Suprapubic skin (tissue), 4 donors: ENCODE measurements around the gene RACK1. TPM values are rescaled to one million over a fixed set of nuclear protein-coding genes. Genes with fewer than 3 reads are reported as not detected.
A peak's percentile ranks its signal among the peaks of the same experiment; 100 is the strongest.

Source experiments
- DNase-seq, 2 donors: peaks; one replicate each; pipeline ENCODE4 v3.0.0-alpha.2; 2019; ENCODE audit warnings: low spot score in 2 of 2
- H3K27ac ChIP-seq: fragments of 200-600 bp; sonication (generic); one replicate; pipeline ENCODE4 v1.5.1; 2019
- H3K27me3 ChIP-seq: fragments of 200-600 bp; sonication (generic); one replicate; pipeline ENCODE4 v1.5.1; 2019
- H3K36me3 ChIP-seq: fragments of 200-600 bp; sonication (generic); one replicate; pipeline ENCODE4 v1.5.1; 2019
- H3K4me1 ChIP-seq: fragments of 200-600 bp; sonication (generic); one replicate; pipeline ENCODE4 v1.5.1; 2019
- H3K4me3 ChIP-seq: fragments of 200-600 bp; sonication (generic); one replicate; pipeline ENCODE4 v1.5.1; 2019; ENCODE audit warnings: mild to moderate bottlenecking
- H3K9me3 ChIP-seq: fragments of 200-600 bp; sonication (generic); one replicate; pipeline ENCODE4 v1.5.1; 2019
- EP300 ChIP-seq: sonication (generic); formaldehyde crosslinking; IDR thresholded peaks from one replicate; pipeline ENCODE4 v1.6.1; 2017; ENCODE audit warnings: antibody characterized with exemption
- POLR2A ChIP-seq, 2 donors: fragments of 450-650 bp; IDR thresholded peaks; one replicate each; pipeline ENCODE4 v1.6.1; 2017; ENCODE audit warnings: antibody characterized with exemption in 2 of 2, mild to moderate bottlenecking in 2 of 2, moderate library complexity in 2 of 2
- POLR2AphosphoS5 ChIP-seq, 3 donors: sonication (generic); formaldehyde crosslinking; IDR thresholded peaks; one replicate each; pipeline ENCODE4 v1.6.1; 2017; ENCODE audit warnings: antibody characterized with exemption in 3 of 3
- WGBS: methylation state at CpG from one replicate; pipeline ENCODE4 v1.1.5; 2018; 5-methylcytosine and 5-hydroxymethylcytosine counted together
- total RNA-seq, 4 donors: library from RNA; depleted of rRNA; stranded (reverse); fragments of >200 nt; gene quantifications; one replicate each; pipeline ENCODE4 v1.1.0, GENCODE V29; 2016
- TF ChIP-seq, protein P1 (sequence below), 2 donors: fragments of 200-600 bp in 1 of 2; fragments of 450-650 bp in 1 of 2; sonication (generic) in 1 of 2; IDR thresholded peaks; one replicate each; pipeline ENCODE4 v1.5.1; 2016 to 2019; ENCODE audit warnings: antibody characterized with exemption in 2 of 2, mild to moderate bottlenecking in 1 of 2, moderate library complexity in 1 of 2

The RACK1 gene
- total RNA-seq, 4 donors from 2014 or later: 2,440 to 4,496 (median 3,996) TPM

DNA sequence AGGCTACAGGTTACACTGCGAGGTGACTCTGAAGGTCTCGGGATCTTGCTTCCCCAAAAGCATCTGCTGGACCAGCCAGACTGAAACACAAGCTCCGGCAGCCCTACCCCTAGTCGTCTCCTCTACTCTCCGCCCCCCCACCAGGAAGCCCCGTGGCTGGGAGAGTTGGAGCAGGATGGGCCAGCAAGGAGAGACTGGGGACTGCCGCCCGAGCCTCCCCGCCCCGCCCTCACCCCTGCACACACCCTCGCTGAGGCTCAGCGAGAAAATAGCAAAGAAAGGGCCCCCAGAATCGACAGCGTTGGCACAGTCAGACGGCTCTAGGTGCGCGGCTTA lies 40.0 kb downstream of the RACK1 start:
- Histone ChIP-seq H3K4me3 (peak overlapping the region; percentile 61), H3K27me3 (no peaks in the 10 kb centered on the region), H3K9me3 (no peaks in the 10 kb centered on the region), H3K4me1 (peaks cover 51% of the 10 kb centered on the region), H3K36me3 (no peaks in the 10 kb centered on the region), H3K27ac (peak overlapping the region; percentile 71)
- DNase-seq: peak in 1 of 2 donors; percentile 81
- TF ChIP-seq POLR2AphosphoS5 (IDR thresholded peaks at IDR 0.05) (no peak), EP300 (no peak), POLR2A (IDR thresholded peaks at IDR 0.05) (no peak)
- TF ChIP-seq, protein P1, sequence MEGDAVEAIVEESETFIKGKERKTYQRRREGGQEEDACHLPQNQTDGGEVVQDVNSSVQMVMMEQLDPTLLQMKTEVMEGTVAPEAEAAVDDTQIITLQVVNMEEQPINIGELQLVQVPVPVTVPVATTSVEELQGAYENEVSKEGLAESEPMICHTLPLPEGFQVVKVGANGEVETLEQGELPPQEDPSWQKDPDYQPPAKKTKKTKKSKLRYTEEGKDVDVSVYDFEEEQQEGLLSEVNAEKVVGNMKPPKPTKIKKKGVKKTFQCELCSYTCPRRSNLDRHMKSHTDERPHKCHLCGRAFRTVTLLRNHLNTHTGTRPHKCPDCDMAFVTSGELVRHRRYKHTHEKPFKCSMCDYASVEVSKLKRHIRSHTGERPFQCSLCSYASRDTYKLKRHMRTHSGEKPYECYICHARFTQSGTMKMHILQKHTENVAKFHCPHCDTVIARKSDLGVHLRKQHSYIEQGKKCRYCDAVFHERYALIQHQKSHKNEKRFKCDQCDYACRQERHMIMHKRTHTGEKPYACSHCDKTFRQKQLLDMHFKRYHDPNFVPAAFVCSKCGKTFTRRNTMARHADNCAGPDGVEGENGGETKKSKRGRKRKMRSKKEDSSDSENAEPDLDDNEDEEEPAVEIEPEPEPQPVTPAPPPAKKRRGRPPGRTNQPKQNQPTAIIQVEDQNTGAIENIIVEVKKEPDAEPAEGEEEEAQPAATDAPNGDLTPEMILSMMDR (IDR thresholded peaks at IDR 0.05): no peak
- 8% methylated on average over 10 of the region's 17 CpGs for WGBS

DNA sequence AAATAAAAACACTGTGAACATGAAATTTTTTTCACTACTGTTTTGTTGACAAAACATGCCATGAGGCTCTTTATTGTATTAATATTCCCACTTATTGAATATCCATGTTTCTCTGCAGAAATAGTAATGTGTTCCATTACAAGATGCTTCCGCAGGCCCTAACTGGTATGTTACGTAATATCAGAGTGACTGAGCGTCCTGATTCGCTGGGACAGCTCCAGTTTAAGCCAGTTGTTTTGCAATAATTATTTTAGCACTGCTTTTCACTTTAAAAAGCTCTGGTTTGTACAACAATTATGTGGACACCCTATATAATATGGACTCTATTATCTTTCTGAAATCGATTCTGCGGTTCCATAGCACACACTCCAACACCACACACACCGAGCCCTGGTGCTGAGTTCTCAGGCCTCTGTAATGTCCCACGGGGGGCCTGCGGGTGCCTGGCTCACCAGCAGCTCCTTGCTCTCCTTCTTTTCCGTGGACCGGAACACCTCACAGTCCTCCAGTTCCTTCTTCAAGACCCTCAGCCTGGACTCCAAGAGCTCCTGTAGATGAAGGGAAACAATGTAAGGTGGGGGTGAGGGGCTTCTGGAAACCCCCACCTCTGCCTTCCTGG lies 40.5 kb downstream of the RACK1 start:
- H3K4me3 ChIP-seq: peak overlapping the region; percentile 61
- DNase-seq: no peak
- WGBS: 43% methylated on average over 11 of the region's 11 CpGs
- TF ChIP-seq EP300 (no peak), POLR2AphosphoS5 (IDR thresholded peaks at IDR 0.05) (no peak)
- H3K36me3 ChIP-seq: no peaks in the 10 kb centered on the region
- H3K27ac ChIP-seq: peak overlapping the region; percentile 71
- H3K9me3 ChIP-seq: no peaks in the 10 kb centered on the region
- no peaks in the 10 kb centered on the region for H3K27me3 ChIP-seq
- peaks cover 51% of the 10 kb centered on the region for H3K4me1 ChIP-seq

DNA sequence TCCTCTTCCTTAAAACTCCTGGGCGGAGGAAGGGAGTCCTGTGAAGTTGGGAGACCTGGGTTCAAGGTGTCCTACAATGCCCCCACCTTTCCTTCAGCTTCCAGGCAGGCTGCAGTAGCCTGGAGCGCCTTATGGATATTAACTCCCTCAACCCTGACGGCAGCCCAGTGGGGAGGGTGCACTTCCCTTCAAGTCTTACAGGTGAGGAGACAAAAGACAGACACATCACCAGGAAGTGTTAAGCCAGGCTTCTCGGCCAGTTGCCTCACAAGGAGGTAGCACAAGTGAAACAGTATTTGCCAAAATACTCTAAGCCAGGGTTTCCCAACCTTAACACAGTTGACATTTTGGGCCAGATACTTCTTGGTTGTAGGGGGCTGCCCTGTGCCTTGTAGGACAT lies 42.9 kb downstream of the RACK1 start:
- H3K9me3 ChIP-seq: no peaks in the 10 kb centered on the region
- H3K27ac ChIP-seq: no peak overlapping the region
- no peaks in the 10 kb centered on the region for H3K27me3 ChIP-seq
- TF ChIP-seq, protein P1 (IDR thresholded peaks at IDR 0.05): no peak
- no peak for TF ChIP-seq POLR2A (IDR thresholded peaks at IDR 0.05)
- no peak for TF ChIP-seq POLR2AphosphoS5 (IDR thresholded peaks at IDR 0.05)
- TF ChIP-seq EP300: no peak
- no peak for DNase-seq
- WGBS: 96% methylated on average over 4 of the region's 4 CpGs
- no peak overlapping the region for H3K4me3 ChIP-seq
- H3K4me1 ChIP-seq: peaks cover 30% of the 10 kb centered on the region
- peaks cover 5% of the 10 kb centered on the region for H3K36me3 ChIP-seq

DNA sequence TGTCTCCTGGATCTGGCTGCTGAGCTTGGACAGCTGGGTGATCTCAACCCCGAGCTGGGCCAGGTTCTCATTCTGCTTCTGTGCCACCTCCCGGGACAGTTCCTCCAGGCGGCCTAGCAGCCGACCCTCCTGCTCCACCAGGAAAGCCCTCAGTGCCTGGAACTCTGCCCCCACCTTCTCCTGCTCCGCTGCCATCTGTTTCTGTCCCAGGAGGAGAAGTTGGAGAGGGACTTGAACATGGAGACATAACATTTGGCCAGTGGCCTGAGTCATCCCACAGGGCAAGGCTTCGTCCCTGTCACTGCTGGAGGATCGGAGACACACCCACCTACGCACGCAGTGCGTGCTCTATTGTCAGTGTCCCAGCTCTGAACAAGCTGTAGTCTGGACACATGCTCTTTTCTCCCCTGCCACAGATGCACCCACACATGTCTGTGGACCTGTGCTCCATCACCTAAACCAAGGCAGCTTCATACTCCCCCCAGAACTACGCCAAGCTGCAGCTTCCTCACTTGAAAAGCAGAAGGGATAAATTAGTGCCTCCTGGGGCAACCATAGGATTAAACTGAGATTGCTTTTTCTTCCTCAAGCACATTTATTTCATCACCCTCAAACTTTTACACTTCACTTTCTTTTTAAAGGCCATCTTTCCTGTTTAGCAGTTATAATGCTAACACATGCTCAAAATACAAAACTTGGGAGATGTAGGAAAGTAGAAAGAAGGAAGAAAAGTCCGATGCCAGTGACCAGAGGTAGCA lies 43.6 kb downstream of the RACK1 start:
- peaks cover 5% of the 10 kb centered on the region for H3K36me3 ChIP-seq
- no peak for DNase-seq
- no peaks in the 10 kb centered on the region for H3K27me3 ChIP-seq
- H3K4me3 ChIP-seq: no peak overlapping the region
- no peaks in the 10 kb centered on the region for H3K9me3 ChIP-seq
- 90% methylated on average over 12 of the region's 12 CpGs for WGBS
- no peak for TF ChIP-seq POLR2AphosphoS5 (IDR thresholded peaks at IDR 0.05)
- no peak for TF ChIP-seq EP300
- no peak overlapping the region for H3K27ac ChIP-seq
- peaks cover 23% of the 10 kb centered on the region for H3K4me1 ChIP-seq

DNA sequence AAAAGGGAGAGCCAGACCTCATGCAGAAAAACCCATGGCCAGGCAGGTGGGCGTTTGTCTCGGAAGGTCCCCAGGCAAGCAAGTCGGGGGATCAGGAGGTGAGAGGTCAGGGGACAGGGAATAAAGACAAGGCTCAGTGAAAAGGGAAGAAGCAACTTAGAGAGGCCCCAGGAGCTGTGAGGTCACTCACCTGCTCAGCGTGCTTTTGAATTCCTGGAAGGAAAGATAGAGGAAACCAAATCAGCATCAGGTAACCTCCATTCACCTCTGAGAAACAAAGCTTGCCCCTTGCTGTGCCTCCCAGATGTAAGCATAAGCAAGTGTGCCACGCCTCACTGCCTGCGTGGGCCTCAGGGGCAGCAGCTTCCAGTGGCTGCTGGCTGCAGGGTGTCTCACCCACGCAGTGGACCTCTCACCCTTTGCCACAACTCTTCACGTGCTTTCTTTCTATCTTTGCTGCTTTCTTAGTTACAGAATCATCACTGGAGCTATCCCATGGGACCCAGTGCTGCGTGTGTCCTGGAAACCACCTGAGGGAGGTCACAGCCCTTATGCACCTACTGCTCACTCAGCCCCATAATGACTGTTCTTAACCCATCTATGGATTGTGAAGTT lies 44.7 kb downstream of the RACK1 start:
- H3K9me3 ChIP-seq: no peaks in the 10 kb centered on the region
- no peak for DNase-seq
- H3K27ac ChIP-seq: no peak overlapping the region
- WGBS: 72% methylated on average over 9 of the region's 9 CpGs
- H3K4me3 ChIP-seq: no peak overlapping the region
- H3K36me3 ChIP-seq: peaks cover 5% of the 10 kb centered on the region
- TF ChIP-seq POLR2AphosphoS5 (IDR thresholded peaks at IDR 0.05) (no peak), POLR2A (IDR thresholded peaks at IDR 0.05) (no peak), EP300 (no peak)
- TF ChIP-seq, protein P1 (IDR thresholded peaks at IDR 0.05): no peak
- peaks cover 14% of the 10 kb centered on the region for H3K4me1 ChIP-seq
- H3K27me3 ChIP-seq: no peaks in the 10 kb centered on the region

DNA sequence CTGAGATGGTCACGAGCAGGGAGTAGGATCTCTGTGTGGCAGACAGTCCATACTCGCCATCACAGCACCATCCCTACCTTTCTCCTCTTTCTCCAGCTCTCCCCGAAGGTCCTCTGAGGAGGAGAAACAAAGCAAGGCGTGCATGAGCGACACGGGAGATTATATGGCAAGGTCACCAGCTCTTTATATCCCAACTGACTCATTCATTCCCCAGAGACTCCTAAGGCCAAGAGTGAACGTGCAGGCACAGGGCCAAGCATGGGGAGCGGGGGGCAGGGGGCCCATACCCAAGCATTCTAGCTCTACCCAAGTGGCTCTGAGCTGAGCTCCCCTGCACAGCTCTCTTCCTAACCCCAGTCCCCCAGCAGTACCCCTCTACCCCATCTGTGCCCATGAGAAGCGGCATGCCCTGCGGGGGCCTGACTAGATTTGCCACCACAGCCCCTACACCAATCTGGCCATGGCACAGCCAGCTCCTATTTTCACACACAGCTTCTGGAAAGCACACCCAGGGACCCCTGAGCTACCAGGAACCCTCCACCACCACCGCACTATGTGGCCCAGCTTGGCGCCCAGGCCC lies 45.5 kb downstream of the RACK1 start:
- Histone ChIP-seq H3K4me3 (no peak overlapping the region), H3K27ac (no peak overlapping the region), H3K27me3 (no peaks in the 10 kb centered on the region), H3K9me3 (no peaks in the 10 kb centered on the region), H3K36me3 (peaks cover 5% of the 10 kb centered on the region), H3K4me1 (peaks cover 6% of the 10 kb centered on the region)
- DNase-seq: no peak
- WGBS: 77% methylated on average over 9 of the region's 12 CpGs
- no peak for TF ChIP-seq EP300
- no peak for TF ChIP-seq POLR2A (IDR thresholded peaks at IDR 0.05)
- TF ChIP-seq POLR2AphosphoS5 (IDR thresholded peaks at IDR 0.05): no peak
- TF ChIP-seq, protein P1 (IDR thresholded peaks at IDR 0.05): no peak
